HG02571 (cell line): ENCODE measurements around the gene SYMPK.
"Not testable (repeated sequence)": the region's sequence is repeated elsewhere in the genome, so short reads cannot be mapped to it uniquely, and the experiment has no call there.

Experiments
- ATAC-seq: cut with Tn5 transposase; IDR thresholded peaks from one replicate; pipeline ENCODE4 v1.9.1; 2021; ENCODE audit warnings: mild to moderate bottlenecking, moderate library complexity; ENCODE audit not compliant: unreplicated experiment

Gene SYMPK

DNA sequence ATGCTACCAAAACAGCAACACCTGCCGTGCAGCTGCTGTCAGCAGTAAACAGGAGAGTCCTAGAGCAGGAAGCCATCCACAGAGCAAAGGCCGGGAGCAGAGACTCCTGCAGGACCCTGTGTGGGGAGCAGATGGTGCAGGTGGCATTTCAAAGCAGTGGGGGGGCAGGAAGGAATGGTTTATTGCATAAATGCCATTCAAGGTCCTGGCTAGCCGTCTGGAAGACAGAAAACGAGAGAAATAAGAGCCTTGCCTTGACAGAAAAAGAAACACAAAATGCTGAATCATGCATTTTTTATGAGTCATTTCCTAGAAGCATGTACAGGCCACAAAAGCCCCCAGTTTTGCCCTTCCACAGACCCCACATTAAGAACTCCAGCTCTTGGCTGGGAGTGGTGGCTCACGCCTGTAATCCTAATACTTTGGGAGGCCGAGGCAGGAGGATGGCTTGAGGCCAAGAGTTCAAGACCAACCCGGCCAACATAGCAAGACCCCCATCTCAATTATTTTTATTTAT, 53.2 kb downstream of the SYMPK start:
- no peak for ATAC-seq

DNA sequence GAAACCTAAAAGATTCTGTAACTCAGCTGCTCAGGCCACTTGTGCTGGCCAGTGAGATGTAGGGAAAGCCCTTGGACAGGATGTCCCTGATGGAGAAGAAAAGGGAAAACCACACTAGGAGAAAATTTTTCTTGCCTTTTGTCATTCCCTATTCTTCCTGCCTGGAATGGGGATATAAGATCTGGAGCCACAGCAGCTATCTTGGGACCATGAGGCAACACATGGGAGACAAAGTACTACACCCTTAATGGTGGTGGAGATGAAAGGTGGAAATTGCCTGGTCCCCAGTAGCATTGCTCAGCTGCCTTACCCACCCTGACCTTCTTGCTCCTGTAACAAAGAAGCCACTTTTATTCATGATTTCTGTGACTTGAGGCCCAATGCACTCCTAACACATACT, 57.2 kb downstream of the SYMPK start:
- ATAC-seq = no peak

DNA sequence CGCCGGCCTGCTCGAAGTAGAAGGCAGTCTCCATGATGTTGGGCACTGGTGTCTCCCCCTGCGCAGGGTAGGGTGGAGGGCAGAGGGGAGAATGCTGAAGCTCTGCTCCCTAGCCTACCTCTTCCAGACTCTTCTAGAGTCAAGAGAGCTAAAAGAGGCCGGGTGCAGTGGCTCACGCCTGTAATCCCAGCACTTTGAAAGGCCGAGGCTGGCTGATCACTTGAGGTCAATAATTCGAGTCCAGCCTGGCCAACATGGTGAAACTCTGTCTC, 58.1 kb downstream of the SYMPK start:
- ATAC-seq = no peak

DNA sequence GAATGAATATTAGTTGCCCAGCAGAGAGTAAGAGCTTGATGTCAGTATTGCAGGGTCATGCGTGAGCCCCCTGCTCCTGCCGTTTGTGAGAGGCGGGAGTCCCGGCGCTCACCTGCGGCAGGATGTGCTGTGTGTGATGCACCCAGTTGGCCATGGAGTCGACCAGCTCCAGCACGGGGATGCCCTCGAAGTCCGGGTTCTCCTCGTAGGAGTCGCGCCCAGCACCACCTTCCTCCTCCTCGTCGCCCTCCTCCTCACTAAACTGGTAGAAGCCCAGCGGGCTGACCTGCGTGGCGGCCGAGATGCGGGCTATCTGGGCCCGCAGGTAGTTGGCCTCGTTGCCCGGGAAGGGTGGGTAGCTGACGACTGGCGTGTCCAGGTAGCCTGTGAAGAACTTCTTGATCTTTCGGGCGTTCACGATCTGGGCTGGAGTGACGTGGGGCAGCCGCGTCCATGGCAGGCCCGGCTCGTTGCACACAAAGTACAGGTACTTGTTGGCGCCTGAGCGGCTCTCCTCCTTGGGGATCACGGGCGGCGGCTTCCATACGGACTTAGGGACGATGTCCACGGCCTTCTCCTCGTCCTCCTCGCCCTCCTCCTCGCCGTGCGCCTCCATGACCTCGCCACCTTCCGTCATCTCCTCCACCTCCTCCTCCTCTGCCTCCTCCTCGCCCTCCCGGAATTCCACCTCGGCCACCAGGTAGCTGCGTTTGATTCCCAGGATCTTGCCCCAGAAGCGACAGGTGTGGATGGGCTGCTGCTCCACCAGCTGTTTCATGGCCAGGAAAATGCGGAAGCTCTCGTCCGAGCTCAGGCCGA, 58.6 kb downstream of the SYMPK start:
- ATAC-seq = no peak

DNA sequence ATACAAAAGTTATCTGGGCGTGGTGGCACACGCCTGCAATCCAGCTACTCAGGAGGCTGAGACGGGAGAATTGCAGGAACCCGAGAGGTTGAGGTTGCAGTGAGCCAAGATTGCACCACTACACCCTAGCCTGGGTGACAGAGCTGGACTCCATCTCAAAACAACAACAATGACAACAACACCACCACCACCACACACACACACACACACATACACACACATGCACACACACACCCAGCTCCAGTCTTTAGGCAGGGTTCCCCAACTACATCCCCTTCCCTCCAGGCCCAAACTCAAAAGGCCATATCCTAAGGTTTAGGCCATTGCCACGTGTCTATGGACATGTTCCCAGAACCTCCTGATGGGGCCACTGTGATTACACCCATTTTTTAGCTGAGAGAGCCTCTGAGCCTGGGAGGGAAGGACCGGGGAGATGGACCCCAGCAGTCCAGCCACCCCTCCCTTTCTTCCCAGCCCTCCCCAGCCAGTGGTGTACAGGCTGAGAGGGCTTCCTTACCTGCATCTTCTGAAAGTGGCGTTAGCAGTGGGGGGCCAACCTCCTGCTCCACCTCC, 61.3 kb downstream of the SYMPK start:
- no peak for ATAC-seq

DNA sequence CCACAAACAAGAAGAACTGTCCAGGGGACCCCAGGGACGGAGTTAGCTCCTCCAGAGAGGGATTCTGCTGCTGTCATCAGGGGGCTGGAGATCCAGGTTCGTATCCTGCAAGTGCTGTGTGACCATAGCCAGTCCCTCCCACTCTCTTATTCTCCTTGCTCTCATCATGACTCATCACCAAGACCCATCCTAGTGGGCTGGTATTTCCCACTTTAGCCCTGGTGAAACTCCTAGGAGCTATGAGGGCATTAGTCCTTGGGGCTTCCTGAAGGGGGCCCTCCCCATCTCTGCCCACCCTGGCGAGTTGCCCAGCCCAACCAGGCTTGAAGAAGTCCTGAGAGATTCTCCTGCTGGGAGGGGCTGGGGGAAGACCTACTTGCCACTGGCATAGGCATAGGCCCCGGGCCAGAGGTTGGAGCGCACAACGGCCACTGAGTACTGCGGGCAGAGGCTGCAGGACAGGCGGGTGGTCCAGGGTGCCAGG, 62.8 kb downstream of the SYMPK start:
- no peak for ATAC-seq

DNA sequence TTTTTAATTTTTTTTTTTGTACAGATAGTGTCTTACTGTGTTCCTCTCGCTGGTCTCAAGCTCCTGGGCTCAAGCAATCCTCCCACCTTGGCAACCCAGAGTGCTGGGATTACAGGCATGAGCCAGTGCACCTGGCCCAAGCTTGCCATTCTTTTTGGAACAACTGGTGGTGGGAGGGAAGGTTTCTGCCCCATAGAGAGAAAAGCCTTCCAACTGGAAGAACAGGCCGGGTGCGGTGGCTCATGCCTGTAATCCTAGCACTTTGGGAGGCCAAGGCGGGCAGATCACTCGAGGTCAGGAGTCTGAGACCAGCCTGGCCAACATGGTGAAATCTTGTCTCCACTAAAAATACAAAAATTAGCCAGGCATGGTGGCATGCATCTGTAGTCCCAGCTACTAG, 63.4 kb downstream of the SYMPK start:
- not testable (repeated sequence) for ATAC-seq

DNA sequence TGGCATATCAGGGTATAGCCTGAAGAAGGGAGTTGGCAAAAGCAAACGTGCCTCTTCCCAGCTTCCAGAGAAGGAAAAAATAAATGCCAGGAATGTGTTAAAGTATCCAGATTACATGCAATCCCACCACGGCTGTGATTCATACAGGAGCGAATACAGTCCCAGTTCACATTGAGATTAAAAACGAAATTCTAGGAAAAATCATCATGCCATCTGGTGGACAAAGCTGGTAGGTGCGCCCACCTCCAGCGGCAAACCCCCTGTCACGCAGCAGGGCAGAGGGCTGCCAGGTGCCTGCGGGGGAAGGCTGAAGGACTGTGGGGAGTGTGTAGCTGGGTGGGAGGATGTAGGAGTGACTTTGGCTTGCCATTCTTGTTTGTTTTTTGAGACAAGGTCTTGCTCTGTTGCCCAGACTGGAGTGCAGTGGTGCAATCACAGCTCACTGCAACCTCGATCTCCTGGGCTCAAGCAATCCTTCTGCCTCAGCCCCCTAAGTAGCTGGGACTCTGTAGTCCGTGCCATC, 63.9 kb downstream of the SYMPK start:
- ATAC-seq = no peak

DNA sequence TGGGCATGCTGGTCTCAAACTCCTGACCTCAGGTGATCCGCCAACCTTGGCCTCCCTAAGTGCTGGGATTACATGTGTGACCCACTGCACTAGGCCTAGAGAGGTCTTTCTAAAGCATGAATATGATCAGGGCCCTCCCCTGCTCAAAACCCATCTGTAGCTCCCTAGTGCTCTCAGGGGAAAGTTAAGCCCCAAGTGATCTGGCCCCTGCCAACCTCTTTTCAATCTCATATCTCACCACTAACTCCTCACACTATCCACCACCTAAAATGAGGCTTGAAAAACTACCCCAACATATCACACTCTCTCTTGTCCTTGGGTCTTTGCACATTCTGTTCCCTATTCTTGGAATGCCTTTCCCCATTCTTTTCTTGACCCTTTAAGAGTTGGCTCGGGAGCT, 68.3 kb downstream of the SYMPK start:
- no peak for ATAC-seq

DNA sequence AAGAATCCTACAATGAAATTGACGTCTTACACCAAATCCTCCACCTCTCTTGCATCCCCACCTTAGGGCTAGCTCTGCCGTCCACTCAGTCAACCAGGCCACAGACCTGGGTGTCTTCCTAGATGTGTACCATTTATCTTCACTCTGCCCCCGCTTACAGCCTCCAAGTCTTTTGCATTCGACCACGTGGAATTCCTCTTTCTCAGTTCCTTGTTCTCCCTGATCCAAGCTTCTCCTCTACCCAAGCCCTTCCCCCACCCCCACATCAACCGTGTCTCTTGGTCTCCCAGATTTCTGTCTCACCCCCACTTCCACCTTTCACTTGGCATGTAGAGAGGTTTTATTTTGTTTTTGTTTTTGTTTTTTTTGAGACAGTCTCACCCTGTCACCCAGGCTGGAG, 69.1 kb downstream of the SYMPK start:
- ATAC-seq = no peak

DNA sequence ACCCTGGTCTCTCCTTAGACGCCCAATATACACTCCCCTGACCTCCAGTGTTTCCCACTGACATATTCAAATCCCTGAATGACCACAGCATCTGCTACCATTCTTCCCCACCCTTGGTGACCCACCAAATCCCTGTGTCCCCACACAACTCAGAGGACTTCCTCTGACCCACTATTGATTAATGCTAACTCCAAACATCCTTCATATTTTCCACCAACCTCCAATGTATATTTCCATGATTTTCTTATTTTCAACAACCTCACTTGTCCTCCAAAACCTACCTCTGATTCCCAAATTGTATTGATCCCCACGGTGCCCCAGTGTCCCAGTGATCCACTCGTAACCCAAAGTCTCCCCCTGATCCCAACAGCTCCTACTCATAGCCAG, 69.8 kb downstream of the SYMPK start:
- no peak for ATAC-seq

DNA sequence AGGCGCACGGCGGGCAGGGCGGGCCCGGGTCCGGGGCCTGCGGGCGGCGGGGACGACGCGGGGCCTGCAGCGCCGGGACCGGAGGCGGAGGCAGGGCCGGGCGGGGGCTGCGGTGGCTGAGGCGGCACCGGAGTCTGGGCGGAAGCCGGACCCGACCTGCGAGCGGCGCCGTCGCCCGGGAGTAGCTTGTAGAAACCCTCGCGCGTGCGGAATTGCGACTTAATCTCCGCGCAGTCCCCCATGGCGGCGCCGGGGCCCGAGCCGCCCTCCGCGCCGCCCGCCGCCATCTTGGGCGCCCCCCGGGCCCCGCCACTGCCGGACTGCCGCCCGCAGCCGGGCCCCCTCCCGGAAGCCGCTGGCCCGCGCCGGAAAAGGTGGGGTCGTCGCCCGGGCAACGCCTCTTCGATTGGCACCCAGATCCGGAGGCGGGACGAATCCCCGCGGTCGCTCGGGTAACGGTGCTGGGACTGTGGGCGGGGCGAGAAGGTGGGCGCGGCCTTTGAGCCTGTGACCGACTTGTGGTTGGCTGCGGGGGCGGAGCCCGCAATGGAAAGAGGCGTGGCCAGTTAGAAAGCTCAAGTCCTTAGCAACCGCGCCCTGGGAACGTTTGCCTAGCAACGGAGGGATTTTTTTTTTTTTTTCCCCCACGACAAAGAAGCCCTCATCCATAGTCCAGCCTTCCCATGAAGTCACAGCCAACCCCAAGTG, 70.3 kb downstream of the SYMPK start, which contains the start of gene DMWD:
DMWD (minus strand) TSS at position 376 of the 708 bp plus-strand sequence; CDS start at position 287, 89 bp downstream.
- peak; percentile 92 for ATAC-seq

DNA sequence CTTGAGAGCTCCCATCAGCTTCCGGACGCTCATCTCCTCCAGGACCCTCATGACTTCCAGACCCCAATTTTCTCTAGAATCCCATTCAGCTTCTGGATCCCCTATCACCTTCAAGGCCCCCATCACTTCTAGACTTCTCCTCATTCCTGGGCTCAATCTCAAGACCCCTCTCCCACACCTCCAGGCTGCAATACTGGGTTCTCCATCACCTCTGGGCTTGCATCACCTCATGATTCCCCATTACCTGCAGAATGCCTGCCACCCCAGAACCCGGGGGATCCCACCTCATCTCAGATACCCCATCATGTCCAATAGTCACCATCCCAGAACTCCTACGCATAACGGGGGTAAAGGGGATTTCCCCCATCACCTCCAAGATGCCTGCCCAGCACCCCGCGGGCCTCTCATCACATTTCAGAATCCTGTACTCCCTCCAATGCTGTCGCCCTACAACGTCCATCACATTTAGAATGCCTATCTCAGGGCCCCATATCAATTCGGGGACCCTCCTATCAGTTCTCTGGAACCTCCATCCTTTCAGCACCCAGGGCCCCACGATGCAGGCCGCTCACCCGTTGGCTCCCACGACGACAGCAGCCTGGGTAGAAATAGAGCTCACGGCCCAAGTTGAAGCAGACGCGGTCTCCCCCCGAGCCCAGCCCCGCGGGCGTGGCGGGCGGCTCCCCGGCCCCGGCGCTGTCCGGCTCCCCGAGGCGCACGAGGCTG, 71.0 kb downstream of the SYMPK start:
- ATAC-seq = no peak

DNA sequence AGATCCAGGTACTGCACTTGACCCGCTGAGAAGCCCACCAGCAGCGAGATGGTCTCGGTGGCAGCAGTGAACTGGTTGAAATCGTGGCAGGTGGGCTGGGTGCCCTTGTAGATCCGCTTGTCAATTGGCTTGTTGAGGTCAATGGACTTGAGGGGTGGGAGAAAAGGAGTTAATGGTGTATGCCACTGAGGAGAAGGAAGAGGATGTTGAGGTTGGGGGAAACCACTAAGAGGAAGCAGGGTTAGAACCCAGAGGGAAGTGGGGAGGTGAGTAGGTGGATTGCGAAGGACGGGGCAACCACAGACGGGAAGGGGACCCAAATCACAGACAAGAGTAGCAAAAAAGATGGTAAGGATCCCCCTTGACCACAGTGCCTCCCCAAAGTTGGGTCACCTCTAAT, 72.0 kb downstream of the SYMPK start:
- ATAC-seq = no peak

DNA sequence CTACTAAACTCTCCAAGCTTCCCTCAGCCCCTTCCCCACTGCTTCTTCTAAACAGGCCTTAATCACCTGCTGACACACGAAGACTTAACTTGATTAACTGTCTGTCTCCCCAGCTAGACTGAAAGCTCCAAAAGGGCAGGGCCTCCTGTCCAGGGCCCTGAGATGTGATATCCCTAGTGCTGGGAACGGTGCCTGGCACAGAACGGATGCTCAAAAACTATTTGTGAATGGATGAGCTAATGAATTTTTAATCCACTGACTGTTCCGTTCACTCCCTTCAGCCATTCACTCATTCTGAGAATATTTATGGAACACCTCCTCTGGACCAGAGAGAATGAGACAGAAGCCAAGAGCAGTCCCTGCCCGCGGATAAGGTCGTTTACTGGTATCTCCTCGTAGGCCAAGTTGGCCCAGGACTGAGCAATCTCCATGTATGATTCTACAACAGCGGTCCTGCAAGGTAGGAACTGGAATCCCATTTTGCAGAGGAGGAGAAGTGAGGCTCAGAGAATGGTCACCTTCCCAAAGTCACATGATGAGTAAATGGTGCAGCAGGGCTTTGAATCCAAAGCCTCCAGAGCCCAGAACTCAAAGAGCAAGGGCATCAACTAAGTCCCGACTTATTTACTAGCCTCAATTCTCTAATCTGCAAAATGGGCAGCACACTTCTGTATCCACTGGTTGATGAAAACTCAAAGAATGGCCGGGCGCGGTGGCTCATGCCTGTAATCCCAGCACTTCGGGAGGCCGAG, 73.7 kb downstream of the SYMPK start:
- no peak for ATAC-seq

DNA sequence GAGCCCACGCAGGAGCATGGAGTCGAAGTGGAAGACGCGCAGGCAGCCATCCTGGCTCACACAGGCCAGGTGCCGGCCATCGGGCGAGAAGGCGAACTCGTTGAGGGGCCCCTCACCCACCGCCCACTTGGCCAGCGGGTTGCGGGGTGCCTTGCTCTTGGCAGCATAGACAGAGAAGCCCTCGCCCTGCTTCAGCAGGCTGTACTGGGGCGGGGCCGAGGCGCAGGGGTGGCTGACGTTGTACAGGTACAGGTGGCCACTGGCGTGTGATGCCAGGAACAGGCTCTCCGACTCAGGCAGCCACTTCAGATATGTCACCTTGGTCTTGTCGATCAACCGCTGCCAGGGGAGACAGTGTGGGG, 76.4 kb downstream of the SYMPK start:
- ATAC-seq = no peak

DNA sequence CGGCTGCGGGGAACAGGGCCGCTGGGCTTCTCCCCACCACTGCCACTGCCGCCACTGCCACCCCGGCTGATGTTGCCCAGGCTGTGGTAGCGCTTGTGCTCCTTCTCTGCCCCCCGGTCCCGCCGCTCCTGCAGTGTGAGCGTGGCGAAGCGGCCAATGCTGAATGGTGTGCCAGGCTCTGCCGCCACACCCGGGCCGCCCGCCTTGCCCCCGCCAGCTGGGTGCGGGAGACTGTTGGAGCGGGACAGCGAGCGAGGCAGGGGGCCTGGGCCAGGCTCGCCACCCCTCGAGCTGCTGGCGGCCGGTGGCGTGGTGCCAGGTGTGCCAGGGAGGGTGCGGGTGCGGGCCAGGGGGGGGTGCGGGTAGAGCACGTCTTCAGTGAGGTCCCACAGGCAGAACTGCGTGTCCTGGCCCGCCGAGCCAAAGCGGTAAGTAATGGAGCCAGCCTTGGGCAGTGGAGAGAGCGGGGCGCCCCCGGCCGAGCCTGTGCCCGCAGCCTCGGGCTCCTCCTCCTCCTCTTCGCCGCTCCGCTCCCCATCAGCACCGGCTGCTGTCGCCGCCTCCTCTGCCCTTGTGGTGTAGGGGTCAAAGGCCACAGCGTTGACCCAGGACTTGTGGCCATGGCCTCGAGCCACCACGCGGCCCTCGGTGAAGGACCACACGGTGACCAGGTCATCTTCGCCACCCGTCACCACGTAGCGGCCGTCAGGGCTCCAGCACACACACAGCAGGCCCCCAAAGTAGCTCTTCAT, 77.0 kb downstream of the SYMPK start:
- no peak for ATAC-seq

DNA sequence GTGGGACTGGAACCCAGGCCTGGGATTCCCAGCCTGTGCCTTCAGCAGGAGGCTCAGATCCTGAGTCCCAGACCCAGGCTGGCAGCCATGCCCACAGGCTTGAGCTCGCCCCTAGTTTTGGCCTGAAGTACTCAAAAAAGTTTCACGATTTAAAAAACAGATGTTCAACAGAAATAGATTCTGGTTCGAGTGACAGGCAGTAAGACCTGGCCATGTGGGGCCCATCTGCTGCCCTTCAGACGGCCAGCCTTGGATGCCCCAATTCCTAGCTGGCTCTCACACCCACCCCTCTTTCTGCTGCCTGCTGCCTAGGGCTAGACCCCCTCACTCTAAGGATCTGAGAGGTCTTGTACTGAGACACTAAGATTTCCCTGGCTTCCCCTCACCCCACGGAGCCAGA, 77.8 kb downstream of the SYMPK start:
- ATAC-seq = no peak

DNA sequence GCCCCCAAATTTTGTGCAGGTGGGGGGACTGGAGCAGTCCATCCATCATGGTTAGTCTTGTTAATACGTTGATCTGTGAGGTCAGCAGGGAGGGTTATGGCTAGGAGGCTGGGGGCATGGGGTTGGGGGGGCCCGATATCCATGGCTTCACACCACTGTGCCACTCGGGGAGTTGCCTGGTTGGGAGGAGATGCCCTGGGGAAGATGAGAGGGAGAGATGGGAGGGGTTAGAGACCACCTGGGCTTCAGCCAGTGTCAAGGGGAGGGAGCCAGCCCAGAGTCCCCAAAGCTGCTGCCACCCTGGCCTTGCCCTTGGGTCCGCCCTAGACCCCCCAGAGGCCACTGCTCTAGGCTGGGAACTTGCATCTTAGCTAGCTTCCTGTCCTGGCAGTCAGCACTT, 78.9 kb downstream of the SYMPK start:
- no peak for ATAC-seq
